ENCODE results near the gene STARD10. TPM values are rescaled to one million over a fixed set of nuclear protein-coding genes. Genes with fewer than 3 reads are reported as not detected.

STARD10 gene
- total RNA-seq, 4 donors from 2014 or later: 42.2 to 83.1 (median 49.4) TPM

DNA sequence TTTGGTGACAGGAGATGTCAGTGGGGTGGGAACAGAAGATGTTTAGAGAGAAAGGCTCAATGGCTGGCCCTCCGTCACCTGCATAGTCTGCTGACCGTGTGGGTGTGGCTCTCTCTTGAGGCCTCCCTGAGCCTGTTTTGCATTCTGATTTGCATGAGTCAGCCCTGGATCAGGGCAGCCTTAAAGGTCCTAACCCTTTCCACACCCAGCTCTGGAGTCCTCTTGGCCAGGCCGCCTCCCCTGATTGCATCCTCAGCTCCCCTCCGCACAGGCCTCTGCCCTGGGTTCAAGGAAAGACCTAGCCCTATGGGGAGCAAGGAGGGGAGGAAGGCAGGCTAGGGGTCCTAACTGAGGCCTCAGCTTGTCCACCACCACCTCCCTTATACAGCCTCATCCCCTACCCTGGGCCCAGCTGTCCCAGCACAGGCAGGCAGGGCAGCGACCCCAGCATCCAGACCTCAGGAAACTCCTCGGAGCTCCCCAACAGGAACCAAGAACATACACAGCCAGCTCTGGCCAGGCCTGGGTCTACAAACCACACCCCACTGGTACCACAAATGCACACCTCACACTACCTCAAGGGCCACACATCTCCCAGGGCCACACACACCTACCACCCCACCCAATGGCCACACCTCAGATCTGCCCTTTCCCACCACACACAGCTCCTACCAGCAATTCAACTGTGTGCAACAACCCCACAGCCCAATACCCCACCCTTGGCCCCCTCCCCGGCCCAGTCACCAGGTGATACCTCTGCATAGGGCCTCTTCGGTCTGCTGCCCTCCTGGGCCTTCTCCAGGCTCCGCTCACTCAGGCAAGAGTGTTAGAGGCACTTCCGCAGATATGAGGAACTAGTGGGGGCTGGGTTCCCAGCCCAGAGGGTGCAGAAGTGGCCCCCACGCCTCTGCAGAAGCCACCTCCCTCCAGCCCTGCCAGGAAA lies 55.4 kb downstream of the STARD10 start:
- intact Hi-C loops (cut with DNase I): no loop called here
- Histone ChIP-seq H3K27me3 (no peaks in the 10 kb centered on the region), H3K9me3 (no peaks in the 10 kb centered on the region), H3K36me3 (no peaks in the 10 kb centered on the region), H3K4me3 (peak overlapping the region in 3 of 4 donors; percentile 1 to 45 (median 18)), H3K4me1 (peaks cover 37 to 80% (median 51%) of the 10 kb centered on the region in 3 donors), H3K27ac (peak overlapping the region; percentile 57 to 86 (median 70))
- 68 to 81% methylated on average over 2 to 4 of the region's 11 CpGs for WGBS, 2 donors
- DNase-seq: peak; percentile 42
- TF ChIP-seq POLR2A (IDR thresholded peaks at IDR 0.05): peak in 1 of 4 donors; percentile 42
- TF ChIP-seq CTCF (IDR thresholded peaks at IDR 0.05): no peak

GRCh38 chr11:72737336-72737735 lies 56.5 kb downstream of the STARD10 start:
- no peaks in the 10 kb centered on the region for H3K27me3 ChIP-seq
- WGBS, 2 donors: 67 to 100% methylated on average over 1 of the region's 1 CpG
- peak overlapping the region; percentile 57 to 86 (median 70) for H3K27ac ChIP-seq
- H3K4me3 ChIP-seq: no peak overlapping the region
- DNase-seq: no peak
- no peaks in the 10 kb centered on the region for H3K9me3 ChIP-seq
- peaks cover 37 to 76% (median 48%) of the 10 kb centered on the region in 3 donors for H3K4me1 ChIP-seq
- H3K36me3 ChIP-seq: no peaks in the 10 kb centered on the region
- TF ChIP-seq POLR2A (IDR thresholded peaks at IDR 0.05): no peak
- TF ChIP-seq CTCF (IDR thresholded peaks at IDR 0.05): no peak
- intact Hi-C loops (cut with DNase I): no loop called here

DNA sequence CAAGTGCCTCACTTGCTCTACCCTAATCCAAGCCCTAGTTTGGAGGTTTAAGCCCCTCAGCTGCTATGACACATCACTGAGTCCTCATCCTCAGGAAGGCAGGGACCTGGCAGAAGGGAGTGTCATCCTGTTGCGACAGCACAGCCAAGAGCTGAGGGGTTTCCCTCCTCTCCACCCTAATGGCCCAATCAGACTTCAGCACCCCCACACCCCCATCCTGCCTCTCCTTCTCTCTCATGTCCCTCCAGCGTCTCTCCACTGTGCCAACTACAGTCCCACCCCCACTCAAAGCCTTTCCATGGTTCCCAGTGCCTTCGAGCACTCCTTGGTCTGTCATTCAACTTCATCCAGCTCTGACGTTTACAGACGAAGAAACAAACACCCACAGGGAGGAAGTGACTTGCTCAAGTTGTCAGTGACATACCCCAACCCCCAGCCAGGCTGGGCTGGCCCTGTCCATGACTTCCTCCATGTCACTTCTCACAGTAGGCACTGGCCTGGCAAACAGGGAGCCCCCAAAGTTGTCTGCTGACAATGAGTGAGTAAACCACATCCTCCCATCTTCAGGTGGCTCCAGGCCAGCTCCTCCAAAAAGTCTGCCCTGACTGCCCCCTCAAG lies 57.3 kb downstream of the STARD10 start:
- Histone ChIP-seq H3K9me3 (no peaks in the 10 kb centered on the region), H3K27me3 (no peaks in the 10 kb centered on the region), H3K36me3 (no peaks in the 10 kb centered on the region), H3K4me3 (no peak overlapping the region), H3K4me1 (peaks cover 33 to 72% (median 42%) of the 10 kb centered on the region in 3 donors), H3K27ac (peak overlapping the region; percentile 51 to 86 (median 70))
- no peak for TF ChIP-seq CTCF (IDR thresholded peaks at IDR 0.05)
- peak in 1 of 4 donors; percentile 33 for TF ChIP-seq POLR2A (IDR thresholded peaks at IDR 0.05)
- no peak for DNase-seq
- intact Hi-C loops (cut with DNase I): no loop called here
- 20 to 32% methylated on average over 5 of the region's 5 CpGs for WGBS, 2 donors

GRCh38 chr11:72735495-72736027 lies 58.3 kb downstream of the STARD10 start:
- peaks cover 27 to 62% (median 34%) of the 10 kb centered on the region in 3 donors for H3K4me1 ChIP-seq
- no peak for DNase-seq

More at GRCh38 chr11:72735495-72736027, 58.3 kb downstream of the STARD10 start:
- TF ChIP-seq CTCF (IDR thresholded peaks at IDR 0.05): no peak
- no peak for TF ChIP-seq POLR2A (IDR thresholded peaks at IDR 0.05)
- WGBS, 2 donors: 69 to 76% methylated on average over 4 to 8 of the region's 8 CpGs
- intact Hi-C loops (cut with DNase I): no loop called here
- no peak overlapping the region for H3K4me3 ChIP-seq
- H3K36me3 ChIP-seq: no peaks in the 10 kb centered on the region
- H3K27me3 ChIP-seq: no peaks in the 10 kb centered on the region
- peak overlapping the region in 1 of 4 donors; percentile 73 for H3K27ac ChIP-seq
- H3K9me3 ChIP-seq: no peaks in the 10 kb centered on the region

Measured in esophagus squamous epithelium (tissue), 5 donors.